HG03097 (cell line): Measurements from ENCODE around the gene C9orf152.
"Not testable (repeated sequence)": the region's sequence is repeated elsewhere in the genome, so short reads cannot be mapped to it uniquely, and the experiment has no call there.

ENCODE experiments used
- ATAC-seq: cut with Tn5 transposase; IDR thresholded peaks from one replicate; pipeline ENCODE4 v1.9.1; 2021; ENCODE audit not compliant: unreplicated experiment, low FRiP score

Gene C9orf152

DNA sequence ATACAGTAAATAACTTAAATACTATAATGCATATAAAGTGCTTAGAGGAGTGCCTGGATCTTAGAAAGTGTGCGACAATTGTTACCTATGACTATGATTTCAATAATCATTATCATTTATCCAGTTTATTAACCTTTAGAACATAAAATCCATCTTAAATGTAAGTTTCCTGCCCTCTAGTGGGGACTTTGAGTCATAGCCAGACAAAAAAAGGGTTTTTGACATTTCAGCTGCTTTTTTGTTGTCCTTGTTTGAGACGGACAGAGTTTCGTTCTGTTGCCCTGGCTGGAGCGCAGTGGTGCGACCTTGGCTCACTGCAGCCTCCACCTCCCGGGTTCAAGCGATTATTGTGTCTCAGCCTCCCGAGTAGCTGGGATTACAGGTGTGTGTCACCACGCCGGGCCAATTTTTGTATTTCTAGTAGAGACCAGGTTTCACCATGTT, 9.7 kb upstream of the C9orf152 start:
- ATAC-seq: no peak

DNA sequence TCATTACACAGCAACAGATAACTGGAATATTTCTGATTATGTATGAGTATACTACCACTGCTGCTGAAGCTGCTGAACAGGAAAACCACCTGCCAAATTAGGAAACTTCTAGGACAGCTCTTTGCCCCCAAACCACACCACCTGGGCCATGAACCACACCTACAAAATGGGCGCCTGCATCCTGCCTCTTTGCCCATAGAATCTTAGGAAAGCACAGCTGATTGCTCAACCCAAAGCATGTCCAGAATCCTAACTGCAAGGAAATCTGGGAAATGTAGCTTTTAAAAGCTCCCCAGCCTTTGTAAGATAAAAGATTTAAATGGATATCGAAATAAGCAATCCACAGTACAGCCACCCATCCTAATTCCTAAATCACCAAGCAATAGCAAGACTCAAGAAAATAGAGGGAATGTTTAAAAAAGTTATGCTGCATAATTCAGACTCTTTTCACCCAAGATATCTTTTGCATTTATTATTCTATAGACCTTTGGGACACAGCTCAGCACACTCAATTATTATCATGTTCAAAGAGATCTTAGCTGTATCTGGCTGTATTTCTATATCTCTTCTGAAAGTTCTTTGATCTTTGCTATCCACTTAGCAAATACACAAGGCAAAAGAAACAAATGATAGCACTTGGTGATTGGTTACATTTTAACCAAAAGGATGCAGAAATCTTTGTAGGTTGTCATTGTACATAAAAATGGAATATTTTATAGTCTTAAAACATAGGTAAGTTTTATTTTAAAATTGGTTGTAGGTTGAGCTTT, 6.8 kb upstream of the C9orf152 start:
- no peak for ATAC-seq

DNA sequence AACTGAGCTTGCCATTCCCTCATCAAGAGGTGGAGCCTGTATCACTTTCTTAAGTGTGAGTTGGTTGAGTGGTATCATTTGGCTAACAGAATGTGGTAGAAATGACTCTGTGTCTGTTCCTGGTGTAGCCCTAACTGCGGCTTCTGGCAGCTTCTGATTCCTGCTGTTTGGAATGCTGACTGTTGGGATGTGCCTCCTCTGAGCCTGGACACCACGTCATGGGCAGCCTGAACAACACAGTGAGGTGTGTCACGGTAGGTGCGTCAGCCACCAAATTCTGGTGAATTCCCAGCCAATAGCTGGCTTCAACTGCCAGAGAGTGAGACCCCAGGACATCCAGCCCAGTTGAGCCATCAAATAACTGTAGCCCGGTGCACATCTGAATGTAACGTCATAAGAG, 6.1 kb upstream of the C9orf152 start:
- no peak for ATAC-seq

DNA sequence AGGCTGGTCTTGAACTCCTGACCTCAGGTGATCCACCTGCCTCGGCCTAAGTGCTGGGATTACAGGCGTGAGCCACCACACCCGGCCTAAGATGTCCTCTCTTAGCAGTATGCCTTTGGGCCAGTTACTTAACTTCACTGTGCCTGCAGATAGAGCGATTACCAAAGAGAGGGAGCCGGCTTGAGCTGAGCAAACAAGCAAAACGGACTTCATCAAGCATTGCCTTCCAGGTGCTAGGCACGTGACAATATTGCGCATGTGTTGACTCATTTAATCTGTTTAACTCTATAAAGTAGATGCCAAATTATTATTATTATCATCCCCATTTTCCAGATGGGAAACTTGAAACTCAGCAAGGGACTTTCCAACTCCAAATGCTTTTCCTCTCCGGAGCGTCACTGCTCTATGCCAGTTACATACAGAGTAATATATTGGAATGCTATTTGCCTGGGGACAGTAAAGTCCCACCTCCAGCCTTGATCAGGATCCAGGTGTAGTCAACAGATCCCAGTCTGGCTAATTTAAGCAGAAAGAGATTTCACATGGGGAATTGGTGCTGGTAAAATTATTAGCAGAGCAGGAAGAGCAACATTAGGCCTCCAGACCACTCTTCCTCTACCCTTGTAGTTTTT, 5.6 kb upstream of the C9orf152 start:
- ATAC-seq: no peak

DNA sequence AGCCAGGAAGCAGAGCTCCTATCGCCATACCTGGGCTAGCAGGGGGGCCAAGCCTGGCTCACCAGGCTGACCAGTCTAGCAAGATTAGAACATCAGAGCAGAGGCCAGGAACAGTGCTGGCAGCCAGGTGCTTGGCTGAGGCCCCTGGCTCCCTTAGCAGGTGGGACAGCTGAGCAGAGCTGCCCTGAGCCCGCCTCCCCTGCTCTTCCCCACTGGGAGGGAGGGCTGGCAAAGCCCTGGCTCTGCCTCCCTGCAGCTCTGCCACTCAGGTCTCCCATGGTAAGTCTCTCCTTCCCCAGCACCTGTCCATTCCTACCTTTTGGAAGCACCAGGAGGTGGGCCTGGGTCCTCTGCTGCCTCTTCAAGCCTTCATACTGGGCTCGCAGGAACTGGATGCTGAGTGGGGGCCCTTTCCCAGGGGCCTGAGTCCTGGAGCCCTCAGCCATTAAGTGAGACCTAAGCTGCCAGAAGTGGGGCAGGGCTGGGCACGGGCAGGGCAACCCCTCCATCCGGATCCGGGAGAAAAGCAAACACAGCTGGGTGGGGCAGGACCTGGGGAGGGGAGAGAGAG, 803 bp downstream of the C9orf152 start:
- no peak for ATAC-seq

DNA sequence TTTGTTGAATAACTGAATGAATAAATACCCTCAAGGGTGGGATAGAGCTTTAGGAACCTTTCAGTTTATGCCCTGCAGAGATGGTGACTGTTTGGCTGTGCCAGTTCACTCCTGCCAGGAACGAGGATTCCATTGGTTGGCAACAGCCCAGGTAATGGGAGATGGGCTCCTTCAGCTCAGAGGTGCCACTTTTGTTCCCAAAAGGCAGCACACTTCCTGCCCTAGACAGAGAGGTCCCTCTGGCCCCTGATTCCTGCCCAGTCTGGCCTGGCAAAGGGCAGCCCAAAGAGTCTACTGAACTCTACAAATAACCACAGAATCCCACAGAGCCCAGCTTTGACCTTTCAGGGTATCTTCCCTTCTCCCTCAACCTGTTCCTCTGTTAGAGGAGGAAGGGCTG, 1.6 kb downstream of the C9orf152 start:
- ATAC-seq: no peak

DNA sequence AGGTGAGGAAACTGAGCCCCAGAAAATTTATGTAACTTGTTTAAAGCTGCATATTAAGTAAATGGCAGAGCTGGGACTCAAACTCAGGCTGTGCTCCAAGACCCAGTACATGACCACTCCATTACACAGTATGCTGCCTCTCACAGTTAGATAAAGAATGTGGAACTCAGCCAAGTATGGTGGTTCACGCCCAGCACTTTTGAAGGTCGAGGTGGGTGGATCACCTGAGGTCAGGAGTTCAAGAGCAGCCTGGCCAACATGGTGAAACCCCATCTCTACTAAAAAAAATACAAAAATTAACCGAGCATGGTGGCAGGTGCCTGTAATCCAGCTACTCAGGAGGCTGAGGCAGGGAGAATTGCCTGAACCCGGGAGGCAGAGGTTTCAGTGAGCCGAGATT, 2.3 kb downstream of the C9orf152 start:
- ATAC-seq: not testable (repeated sequence)

DNA sequence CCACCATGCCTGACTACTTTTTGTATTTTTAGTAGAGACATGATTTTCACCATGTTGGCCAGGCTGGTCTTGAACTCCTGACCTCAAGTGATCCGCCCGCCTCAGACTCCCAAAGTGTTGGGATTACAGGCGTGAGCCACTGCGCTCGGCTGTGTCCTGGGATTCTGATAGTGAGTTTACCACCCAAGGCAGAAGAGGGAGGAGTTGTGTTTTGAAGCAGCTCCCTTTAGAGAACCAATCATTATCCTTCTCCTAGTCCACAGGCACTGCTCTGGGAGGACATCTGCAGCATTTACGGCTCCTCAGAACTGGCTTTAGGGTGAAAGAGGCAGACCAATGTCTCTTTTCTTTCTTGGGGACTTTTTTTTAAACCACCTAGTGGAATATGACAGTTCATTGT, 5.7 kb downstream of the C9orf152 start:
- ATAC-seq: no peak

DNA sequence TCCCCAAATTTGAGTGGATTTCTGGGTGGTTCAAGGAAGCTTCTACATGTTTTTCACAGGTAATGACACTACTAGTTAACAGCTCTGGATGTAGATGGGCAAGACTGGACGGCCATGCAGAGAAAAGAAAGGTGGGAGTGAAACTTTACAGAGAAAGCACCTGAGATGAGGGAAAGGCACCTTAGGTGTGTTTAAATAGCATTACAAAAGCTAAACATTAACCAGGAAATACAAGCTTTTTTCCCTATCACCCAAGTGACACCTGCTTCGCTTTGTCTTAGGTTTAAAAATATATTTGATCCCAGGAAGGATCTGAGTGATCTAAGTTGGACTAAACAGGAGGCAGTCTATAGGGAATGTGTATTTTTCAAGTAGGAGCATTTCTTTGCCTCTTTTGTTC, 8.3 kb downstream of the C9orf152 start:
- ATAC-seq: no peak

DNA sequence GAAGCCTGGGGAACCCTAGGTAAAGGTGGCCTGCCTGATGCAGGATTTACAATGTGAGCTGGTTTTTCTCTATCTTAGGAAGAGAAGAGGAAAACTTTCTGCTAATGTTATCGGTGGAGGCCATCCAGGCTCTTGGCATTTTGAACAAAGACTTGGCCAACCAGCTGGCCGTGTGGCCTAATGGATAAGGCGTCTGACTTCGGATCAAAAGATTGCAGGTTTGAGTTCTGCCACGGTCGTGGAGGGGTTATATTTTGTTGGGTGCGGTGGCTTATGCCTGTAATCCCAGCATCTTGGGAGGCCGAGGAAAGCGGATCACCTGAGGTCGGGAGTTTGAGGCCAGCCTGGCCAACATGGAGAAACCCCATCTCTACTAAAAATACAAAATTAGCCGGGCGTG, 9.6 kb downstream of the C9orf152 start:
- no peak for ATAC-seq

DNA sequence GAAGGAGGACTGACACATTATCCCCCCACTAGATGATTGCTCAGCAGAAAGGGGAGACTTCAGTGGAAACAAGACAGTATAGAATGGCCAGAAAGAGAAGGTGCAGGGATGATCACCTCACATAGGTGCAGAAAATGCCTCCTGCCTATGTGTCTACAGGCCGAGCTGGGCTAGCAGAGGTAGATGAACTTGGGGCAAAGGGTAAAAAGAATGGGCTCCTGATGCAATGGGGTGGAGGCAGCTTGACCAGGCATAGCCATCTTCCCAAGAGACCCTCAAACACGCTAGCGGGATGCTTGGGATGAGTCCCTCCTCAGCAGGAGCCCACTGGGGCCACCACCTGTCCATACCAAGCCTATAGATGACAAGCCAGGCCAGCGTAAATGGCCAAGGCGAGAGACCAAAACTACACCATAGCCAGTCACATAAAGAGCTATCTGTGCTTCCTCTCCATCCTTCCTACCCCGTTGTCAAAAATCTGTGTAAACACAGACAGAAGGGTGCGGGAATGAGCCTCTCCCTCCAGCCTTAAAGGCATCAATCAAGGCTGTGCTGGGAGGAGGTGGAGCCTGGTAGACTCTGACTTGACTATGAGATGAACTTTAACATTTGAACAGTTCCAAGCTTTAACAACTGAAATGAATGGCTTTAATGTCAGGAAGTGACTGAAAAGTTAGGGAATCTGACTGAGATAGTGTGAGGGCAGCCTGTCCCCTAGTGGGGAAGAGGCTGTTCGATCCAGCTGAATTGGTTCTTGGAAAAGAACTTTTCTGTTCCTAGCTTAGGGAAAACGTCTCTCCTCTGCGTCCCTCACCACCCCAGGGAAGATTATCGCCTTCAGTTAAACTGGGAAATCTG, 10.4 kb downstream of the C9orf152 start:
- no peak for ATAC-seq

DNA sequence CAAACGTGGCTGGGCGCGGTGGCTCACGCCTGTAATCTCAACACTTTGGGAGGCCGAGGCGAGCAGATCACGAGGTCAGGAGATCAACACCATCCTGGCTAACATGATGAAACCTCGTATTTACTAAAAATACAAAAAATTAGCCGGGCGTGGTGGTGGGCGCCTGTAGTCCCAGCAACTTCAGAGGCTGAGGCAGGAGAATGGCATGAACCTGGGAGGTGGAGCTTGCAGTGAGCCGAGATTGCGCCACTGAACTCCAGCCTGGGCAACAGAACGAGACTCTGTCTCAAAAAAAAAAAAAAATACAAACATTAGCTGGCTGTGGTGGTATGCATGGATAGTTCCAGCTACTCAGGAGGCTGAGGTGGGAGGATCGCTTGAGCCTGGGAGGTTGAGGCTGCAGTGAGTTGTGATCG, 11.9 kb downstream of the C9orf152 start:
- ATAC-seq: not testable (repeated sequence)

DNA sequence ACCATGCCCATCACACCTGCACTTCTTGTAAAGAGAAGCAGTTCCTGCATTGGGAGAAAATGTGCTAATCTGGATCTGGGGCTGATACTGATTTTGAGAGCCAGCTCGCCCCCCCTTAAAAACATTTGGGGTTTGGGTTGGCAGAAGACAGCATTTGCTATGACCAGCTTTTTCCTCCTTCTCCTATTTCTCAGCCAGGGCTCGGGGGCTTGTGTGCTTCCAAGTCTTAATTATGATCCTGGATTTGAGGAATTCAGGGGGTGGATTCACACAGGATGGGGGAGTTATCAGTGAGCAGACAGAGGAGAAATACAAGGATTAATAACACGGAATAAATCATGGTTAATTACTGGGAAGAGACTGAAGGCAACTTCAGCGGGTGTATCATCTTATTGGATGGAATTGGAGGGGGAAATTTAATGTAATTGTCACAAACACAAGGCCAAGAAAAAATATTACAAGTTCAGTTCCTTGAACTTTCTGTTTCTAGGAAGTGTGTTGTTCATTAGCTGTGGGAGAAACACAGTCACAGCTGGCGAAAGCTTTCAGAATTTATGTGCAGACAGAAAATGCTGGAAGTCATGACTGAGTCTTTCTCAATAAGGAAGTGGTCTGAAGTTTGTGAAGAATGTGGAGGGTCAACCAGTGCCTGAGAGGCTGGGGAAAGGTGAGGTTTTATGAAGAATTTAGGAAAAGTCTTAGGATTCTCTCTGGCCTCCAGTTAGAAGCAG, 15.3 kb downstream of the C9orf152 start:
- ATAC-seq: no peak

DNA sequence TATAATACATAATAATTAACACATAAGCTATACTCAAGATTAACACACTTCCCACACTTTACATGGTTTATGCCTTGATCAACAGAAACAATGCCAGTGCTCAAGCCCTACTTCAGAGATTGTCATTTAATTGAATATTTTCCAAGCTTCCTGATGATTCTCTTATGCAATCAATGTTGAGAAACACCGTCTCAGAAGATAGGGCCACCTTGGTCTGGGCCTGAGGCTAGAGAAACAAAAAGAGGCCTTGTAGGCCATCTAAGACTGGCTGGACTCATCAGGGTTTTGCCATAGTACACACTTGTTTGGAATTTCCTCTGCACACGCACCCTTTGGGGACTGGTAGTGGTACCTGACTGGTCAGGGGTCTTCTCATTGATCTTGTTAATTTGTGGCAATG, 16.3 kb downstream of the C9orf152 start:
- no peak for ATAC-seq

DNA sequence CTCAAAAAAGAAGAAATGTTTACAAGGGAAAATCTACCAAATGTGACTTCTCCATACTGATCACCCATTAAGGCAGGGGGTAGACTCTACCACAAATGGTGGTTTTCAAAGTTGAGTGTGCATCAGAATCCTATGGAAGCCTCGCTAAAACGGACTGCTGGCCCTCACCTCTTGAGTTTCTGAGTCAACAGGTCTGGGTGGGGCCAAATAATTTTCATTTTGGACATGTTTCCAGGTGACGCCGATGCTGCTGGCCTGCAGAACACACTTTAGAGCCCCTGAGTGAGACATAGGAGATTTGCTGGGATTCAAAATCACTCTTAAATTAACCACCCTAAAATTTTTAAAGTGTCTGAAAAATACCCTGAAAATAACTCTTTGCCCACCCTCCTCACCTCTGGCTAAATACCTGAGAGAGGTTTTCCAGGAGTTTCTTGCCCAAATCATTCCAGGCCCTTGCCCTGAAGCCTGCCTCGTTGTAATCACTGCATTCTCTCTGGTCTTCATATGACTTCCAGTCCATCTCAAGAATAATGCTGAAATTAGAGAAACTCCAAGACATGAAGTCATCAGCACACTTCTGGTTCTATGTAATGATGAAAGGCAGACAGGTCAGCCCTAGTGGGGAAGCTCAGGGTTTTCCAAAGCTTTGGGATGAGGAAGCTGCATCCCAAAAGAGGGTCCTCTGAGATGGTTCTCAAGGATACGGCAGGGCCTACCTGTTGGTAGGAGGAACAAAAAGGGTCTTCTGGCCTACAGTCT, 18.2 kb downstream of the C9orf152 start:
- no peak for ATAC-seq

DNA sequence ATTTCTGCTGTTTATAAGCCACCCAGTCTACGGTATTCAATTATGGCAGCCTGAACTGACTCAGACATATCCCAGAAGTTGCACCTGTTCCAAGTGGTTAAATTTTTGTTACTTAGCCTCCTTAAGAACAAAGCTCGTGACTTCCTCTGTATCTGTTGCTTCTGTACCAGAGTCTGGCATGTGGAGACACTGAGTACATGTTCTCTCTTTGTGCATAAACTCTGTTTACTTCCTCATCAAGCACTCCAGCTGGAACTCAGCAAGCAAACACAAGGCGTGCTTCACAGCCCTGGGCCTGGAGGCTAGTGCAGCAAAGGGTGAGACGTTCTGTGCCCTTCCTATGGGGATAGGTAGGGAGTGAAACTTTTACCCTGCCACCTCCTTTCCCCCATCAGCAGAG, 19.0 kb downstream of the C9orf152 start:
- no peak for ATAC-seq

DNA sequence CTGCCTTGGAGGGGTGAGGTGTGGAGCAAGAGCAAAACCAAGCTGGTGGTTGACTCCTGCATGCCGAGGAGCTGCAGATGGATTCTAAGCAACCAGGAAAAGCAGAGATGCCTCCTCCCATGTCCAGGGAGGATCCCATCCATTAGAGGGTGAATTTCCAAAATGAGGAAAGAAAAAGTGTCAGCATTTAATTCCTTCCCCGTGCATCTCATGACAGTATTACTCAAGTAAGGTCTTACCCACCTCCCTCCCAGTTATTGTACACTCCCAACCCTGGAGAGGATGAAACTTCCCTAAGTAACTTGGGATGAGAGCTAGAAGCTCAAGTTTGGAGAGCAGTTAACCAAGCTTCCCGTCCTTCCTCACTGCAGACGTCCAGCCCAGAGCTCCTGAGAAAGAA, 19.9 kb downstream of the C9orf152 start:
- ATAC-seq: no peak

DNA sequence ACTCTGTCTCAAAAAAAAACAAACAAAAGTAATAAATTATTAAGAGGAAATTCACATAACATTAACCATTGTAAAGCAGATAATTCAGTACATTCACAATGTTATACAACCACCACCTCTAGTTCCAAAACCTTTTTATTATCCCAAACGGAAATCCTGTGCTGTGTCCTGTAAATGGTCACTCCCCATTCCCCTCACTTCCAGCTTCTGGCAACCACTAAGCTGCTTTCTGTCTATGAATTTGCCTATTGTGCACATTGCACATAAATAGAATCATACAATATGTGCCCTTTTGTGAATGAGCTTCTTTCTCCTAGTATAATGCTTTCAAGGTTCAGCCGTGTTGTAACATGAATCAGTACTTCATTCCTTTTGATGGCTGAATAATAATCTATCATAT, 20.8 kb downstream of the C9orf152 start:
- ATAC-seq: no peak

DNA sequence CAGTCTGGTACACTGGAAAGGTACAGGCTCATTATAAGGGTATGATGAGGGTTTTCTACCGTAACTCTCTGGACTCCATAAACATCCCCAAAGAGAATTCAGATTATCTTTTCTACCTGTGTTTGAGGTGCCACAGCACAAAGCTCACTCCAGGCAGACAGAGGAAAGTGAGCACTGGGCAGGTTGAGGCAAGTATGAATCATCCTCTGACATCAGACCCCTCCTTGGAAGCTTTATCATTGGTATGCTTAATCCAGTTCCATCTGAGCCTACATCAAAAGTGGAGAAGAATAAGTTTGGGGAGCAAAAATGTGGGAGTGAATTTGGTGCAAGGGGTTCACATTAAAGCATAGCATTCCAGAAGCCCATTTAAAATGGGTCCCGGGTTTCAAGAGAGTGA, 21.7 kb downstream of the C9orf152 start:
- no peak for ATAC-seq

DNA sequence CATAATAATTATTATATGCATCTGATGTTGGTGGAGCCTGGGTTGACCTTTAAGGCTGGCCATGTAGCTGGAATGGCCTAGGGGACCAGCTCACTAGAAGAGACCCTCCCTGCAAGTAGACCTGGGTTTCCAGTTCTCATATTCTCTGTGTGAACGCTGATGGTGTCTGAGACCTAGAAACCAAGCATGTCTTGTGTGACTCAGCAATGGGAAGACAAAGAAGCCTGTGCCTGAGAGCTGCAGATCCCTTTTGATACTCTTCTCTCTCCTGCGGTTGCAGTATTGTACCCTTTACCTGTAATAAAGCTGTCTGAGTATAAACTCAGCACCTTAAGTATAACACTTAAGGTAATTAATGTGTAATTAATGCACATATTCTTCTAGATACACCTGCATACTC, 22.2 kb downstream of the C9orf152 start:
- no peak for ATAC-seq
